ENCODE results near the gene TYMS. TPM values are rescaled to one million over a fixed set of nuclear protein-coding genes. Genes with fewer than 3 reads are reported as not detected.
"Not testable (repeated sequence)": the region's sequence is repeated elsewhere in the genome, so short reads cannot be mapped to it uniquely, and the experiment has no call there.

The TYMS gene
- total RNA-seq, 2 donors from 2014 or later: 81.9 to 90.0 TPM

DNA sequence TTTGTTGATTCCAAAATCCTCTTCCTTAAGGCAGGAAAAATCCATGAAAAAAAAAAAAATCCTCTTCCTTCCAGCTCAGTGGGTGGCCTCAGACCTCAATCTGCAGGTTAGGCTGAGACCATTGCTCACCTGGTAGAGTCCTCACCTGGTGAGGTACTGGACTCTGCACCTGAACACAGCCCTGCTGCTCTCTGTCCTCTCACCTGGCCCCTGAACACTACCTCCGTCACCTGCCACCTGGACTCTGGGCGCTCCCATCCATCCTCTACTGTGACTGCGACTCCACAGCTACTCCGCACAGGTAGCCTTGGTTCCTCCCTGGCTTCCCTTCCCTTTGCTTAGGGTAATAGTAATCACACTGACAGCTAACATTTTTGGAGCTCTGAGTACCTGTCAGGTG lies 22.1 kb downstream of the TYMS start:
- H3K9me3 ChIP-seq (ENCODE audit: control insufficient read depth, low read length): no peaks in the 10 kb centered on the region
- no peak overlapping the region for H3K4me3 ChIP-seq (ENCODE audit: low read length)
- H3K36me3 ChIP-seq (ENCODE audit: control insufficient read depth, insufficient read depth, low read length): peaks cover 52% of the 10 kb centered on the region
- no peak overlapping the region for H3K9ac ChIP-seq (ENCODE audit: extremely low read depth, low read length, poor library complexity, severe bottlenecking)
- Mint-ChIP-seq H3K4me3 (no peak overlapping the region), H3K27me3 (ENCODE audit: insufficient read depth) (no peaks in the 10 kb centered on the region), H3K27ac (no peak overlapping the region), H3K36me3 (ENCODE audit: low read depth) (peaks cover 72% of the 10 kb centered on the region), H3K9me3 (no peaks in the 10 kb centered on the region), H3K4me1 (no peaks in the 10 kb centered on the region)
- peaks cover 6% of the 10 kb centered on the region for H3K4me1 ChIP-seq (ENCODE audit: control insufficient read depth, insufficient read depth, low read length)
- TF ChIP-seq, protein P1, sequence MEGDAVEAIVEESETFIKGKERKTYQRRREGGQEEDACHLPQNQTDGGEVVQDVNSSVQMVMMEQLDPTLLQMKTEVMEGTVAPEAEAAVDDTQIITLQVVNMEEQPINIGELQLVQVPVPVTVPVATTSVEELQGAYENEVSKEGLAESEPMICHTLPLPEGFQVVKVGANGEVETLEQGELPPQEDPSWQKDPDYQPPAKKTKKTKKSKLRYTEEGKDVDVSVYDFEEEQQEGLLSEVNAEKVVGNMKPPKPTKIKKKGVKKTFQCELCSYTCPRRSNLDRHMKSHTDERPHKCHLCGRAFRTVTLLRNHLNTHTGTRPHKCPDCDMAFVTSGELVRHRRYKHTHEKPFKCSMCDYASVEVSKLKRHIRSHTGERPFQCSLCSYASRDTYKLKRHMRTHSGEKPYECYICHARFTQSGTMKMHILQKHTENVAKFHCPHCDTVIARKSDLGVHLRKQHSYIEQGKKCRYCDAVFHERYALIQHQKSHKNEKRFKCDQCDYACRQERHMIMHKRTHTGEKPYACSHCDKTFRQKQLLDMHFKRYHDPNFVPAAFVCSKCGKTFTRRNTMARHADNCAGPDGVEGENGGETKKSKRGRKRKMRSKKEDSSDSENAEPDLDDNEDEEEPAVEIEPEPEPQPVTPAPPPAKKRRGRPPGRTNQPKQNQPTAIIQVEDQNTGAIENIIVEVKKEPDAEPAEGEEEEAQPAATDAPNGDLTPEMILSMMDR (conservative IDR thresholded peaks at IDR 0.05): no peak
- WGBS, 2 experiments (ENCODE audit: insufficient coverage in 1 of 2, insufficient read length in 1 of 2): 96 to 100% methylated on average over 4 of the region's 4 CpGs
- no peaks in the 10 kb centered on the region for H3K27me3 ChIP-seq (ENCODE audit: control insufficient read depth, insufficient read depth, low read length, poor library complexity, severe bottlenecking)
- no peak overlapping the region for H3K27ac ChIP-seq (ENCODE audit: low read depth, low read length)
- DNase-seq: no peak

DNA sequence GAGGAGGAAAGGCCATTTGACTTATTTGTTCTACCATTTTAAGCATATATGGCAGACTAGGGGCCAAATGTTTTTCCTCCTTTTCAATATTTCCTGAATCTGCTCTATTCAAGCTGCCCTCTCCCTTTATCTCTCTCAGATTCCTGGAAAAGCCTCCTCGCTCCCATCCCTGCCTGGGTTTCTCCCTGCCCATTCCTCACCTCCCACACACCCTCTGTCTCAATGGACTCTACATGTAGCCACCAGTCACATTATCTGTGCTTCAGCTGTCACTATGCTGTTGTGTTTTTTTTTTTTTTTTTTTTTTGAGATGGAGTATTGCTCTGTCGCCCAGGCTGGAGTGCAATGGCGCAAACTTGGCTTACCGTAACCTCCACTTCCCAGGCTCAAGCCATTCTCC lies 22.9 kb downstream of the TYMS start:
- Mint-ChIP-seq H3K4me1 (no peaks in the 10 kb centered on the region), H3K27me3 (ENCODE audit: insufficient read depth) (no peaks in the 10 kb centered on the region), H3K36me3 (ENCODE audit: low read depth) (peaks cover 73% of the 10 kb centered on the region), H3K9me3 (no peaks in the 10 kb centered on the region), H3K27ac (no peak overlapping the region), H3K4me3 (no peak overlapping the region)
- Histone ChIP-seq H3K27me3 (ENCODE audit: control insufficient read depth, insufficient read depth, low read length, poor library complexity, severe bottlenecking) (no peaks in the 10 kb centered on the region), H3K4me3 (ENCODE audit: low read length) (no peak overlapping the region), H3K27ac (ENCODE audit: low read depth, low read length) (no peak overlapping the region), H3K9ac (ENCODE audit: extremely low read depth, low read length, poor library complexity, severe bottlenecking) (no peak overlapping the region), H3K36me3 (ENCODE audit: control insufficient read depth, insufficient read depth, low read length) (peaks cover 45% of the 10 kb centered on the region), H3K9me3 (ENCODE audit: control insufficient read depth, low read length) (no peaks in the 10 kb centered on the region), H3K4me1 (ENCODE audit: control insufficient read depth, insufficient read depth, low read length) (peaks cover 11% of the 10 kb centered on the region)
- no peak for DNase-seq
- WGBS, 2 experiments (ENCODE audit: insufficient coverage in 1 of 2, insufficient read length in 1 of 2): 77 to 98% methylated on average over 3 to 4 of the region's 4 CpGs
- TF ChIP-seq, protein P1 (conservative IDR thresholded peaks at IDR 0.05): no peak

DNA sequence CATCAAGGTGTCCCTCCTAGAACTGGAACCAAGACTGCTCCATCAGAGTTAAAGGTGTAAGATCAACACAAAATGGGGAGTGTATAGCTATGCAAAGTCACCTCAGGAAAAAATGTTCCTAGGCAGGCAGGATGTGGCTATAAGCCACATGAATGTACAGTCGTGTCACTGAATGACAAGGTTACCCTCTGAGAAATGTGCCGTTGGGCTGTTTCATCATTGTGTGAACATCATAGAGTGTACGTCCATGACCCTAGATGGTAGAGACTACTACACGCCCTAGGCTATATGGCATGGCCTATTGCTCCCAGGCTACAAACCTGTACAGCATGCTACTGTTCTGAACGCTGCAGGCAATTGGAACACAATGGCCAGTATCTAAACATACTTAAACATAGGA lies 24.5 kb downstream of the TYMS start:
- Mint-ChIP-seq H3K27ac (no peak overlapping the region), H3K4me1 (peaks cover 9% of the 10 kb centered on the region), H3K36me3 (ENCODE audit: low read depth) (peaks cover 65% of the 10 kb centered on the region), H3K27me3 (ENCODE audit: insufficient read depth) (no peaks in the 10 kb centered on the region), H3K4me3 (no peak overlapping the region), H3K9me3 (no peaks in the 10 kb centered on the region)
- Histone ChIP-seq H3K9ac (ENCODE audit: extremely low read depth, low read length, poor library complexity, severe bottlenecking) (no peak overlapping the region), H3K9me3 (ENCODE audit: control insufficient read depth, low read length) (no peaks in the 10 kb centered on the region), H3K27me3 (ENCODE audit: control insufficient read depth, insufficient read depth, low read length, poor library complexity, severe bottlenecking) (no peaks in the 10 kb centered on the region), H3K27ac (ENCODE audit: low read depth, low read length) (no peak overlapping the region), H3K4me1 (ENCODE audit: control insufficient read depth, insufficient read depth, low read length) (peaks cover 12% of the 10 kb centered on the region), H3K4me3 (ENCODE audit: low read length) (no peak overlapping the region), H3K36me3 (ENCODE audit: control insufficient read depth, insufficient read depth, low read length) (peaks cover 37% of the 10 kb centered on the region)
- DNase-seq: no peak
- TF ChIP-seq, protein P1 (conservative IDR thresholded peaks at IDR 0.05): no peak
- 95 to 97% methylated on average over 4 to 5 of the region's 5 CpGs for WGBS, 2 experiments (ENCODE audit: insufficient coverage in 1 of 2, insufficient read length in 1 of 2)

DNA sequence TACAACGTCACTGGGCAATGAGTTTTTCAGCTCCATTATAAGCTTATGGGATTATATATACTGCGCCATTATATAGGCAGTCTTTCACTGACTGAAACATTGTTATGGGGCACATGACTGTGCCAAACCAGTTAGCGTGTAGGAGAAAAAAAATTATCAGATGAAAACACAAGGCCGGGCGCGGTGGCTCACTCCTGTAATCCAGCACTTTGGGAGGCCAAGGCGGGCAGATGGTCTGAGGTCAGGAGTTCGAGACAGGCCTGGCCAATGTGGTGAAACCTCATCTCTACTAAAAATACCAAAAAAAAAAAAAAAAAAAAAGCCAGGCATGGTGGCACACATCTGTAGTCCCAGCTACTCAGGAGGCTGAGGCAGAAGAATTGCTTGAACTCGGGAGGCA lies 25.0 kb downstream of the TYMS start:
- not testable (repeated sequence) for DNase-seq; H3K27ac Mint-ChIP-seq; H3K4me3 ChIP-seq (ENCODE audit: low read length); H3K27me3 ChIP-seq (ENCODE audit: control insufficient read depth, insufficient read depth, low read length, poor library complexity, severe bottlenecking); H3K27me3 Mint-ChIP-seq (ENCODE audit: insufficient read depth); H3K4me3 Mint-ChIP-seq; H3K9me3 ChIP-seq (ENCODE audit: control insufficient read depth, low read length); H3K27ac ChIP-seq (ENCODE audit: low read depth, low read length); H3K9me3 Mint-ChIP-seq; H3K9ac ChIP-seq (ENCODE audit: extremely low read depth, low read length, poor library complexity, severe bottlenecking)
- WGBS, 2 experiments (ENCODE audit: insufficient coverage in 1 of 2, insufficient read length in 1 of 2): 96 to 98% methylated on average over 8 to 9 of the region's 9 CpGs
- Histone ChIP-seq H3K4me1 (ENCODE audit: control insufficient read depth, insufficient read depth, low read length) (peaks cover 15% of the 10 kb centered on the region), H3K36me3 (ENCODE audit: control insufficient read depth, insufficient read depth, low read length) (peaks cover 36% of the 10 kb centered on the region)
- H3K36me3 Mint-ChIP-seq (ENCODE audit: low read depth): peaks cover 64% of the 10 kb centered on the region
- peaks cover 13% of the 10 kb centered on the region for H3K4me1 Mint-ChIP-seq
